Neutrophil (primary cell): ENCODE measurements around the gene PLCB4.

Source experiments
- H3K27ac ChIP-seq: fragments of 200-600 bp; sonication (generic); 2 replicates; pipeline ENCODE4 v1.5.1; 2016; ENCODE audit warnings: mild to moderate bottlenecking, moderate library complexity
- H3K27me3 ChIP-seq: fragments of 200-600 bp; sonication (generic); 2 replicates; pipeline ENCODE4 v1.6.0; 2016; ENCODE audit warnings: mild to moderate bottlenecking
- H3K36me3 ChIP-seq: fragments of 200-600 bp; sonication (generic); 2 replicates; pipeline ENCODE4 v1.5.1; 2017
- H3K4me1 ChIP-seq, 2 experiments: fragments of 200-600 bp in 1 of 2; sonication (generic) in 1 of 2; 1 replicate in 1 of 2; 2 replicates in 1 of 2; pipeline versions ENCODE4 v1.5.1 to v1.6.1; 2013 to 2016; ENCODE audit warnings: low read depth in 1 of 2, low read length in 1 of 2, mild to moderate bottlenecking in 1 of 2, moderate library complexity in 1 of 2; ENCODE audit not compliant: control insufficient read depth in 1 of 2, insufficient read depth in 1 of 2
- H3K4me3 ChIP-seq, 2 experiments: fragments of 200-600 bp in 1 of 2; sonication (generic) in 1 of 2; 1 replicate in 1 of 2; 2 replicates in 1 of 2; pipeline ENCODE4 v1.5.1; 2013 to 2016; ENCODE audit warnings: low read depth in 1 of 2, low read length in 1 of 2, mild to moderate bottlenecking in 1 of 2, moderate library complexity in 1 of 2
- H3K9me3 ChIP-seq: fragments of 200-600 bp; sonication (generic); 2 replicates; pipeline ENCODE4 v1.5.1; 2016
- CTCF ChIP-seq: fragments of 200-600 bp; sonication (generic); IDR thresholded peaks from 2 replicates; pipeline ENCODE4 v1.5.1; 2016; ENCODE audit warnings: antibody characterized with exemption

PLCB4 gene

DNA sequence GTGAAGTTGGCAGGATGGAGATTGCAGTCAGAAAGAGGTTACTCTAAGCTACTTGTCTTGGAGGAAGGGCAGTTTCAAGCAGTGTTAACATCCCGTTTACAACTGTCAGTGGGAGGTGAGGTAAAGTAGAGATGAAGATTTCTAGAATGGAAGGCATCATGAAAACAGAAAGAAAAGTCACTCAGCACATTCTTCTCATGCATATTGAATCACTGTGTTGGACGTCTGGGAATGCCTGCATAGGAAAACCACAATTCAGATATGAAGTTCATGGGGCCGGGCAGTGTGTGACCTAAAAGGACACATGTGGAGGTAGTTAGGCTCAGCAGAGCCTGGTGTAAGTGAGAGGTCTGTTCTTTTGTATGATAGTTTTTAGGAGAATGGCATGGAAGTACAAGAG is 372.0 kb downstream of the PLCB4 start:
- no peak overlapping the region for H3K27ac ChIP-seq
- H3K4me1 ChIP-seq: no peaks in the 10 kb centered on the region
- H3K9me3 ChIP-seq: no peaks in the 10 kb centered on the region
- H3K4me3 ChIP-seq: no peak overlapping the region
- no peaks in the 10 kb centered on the region for H3K36me3 ChIP-seq
- TF ChIP-seq CTCF: no peak
- H3K27me3 ChIP-seq: no peaks in the 10 kb centered on the region

GRCh38 chr20:9441948-9442347 is 373.1 kb downstream of the PLCB4 start:
- no peaks in the 10 kb centered on the region for H3K36me3 ChIP-seq
- TF ChIP-seq CTCF: no peak
- H3K4me1 ChIP-seq: no peaks in the 10 kb centered on the region

GRCh38 chr20:9442858-9443257 is 374.0 kb downstream of the PLCB4 start:
- no peak overlapping the region for H3K4me3 ChIP-seq
- no peaks in the 10 kb centered on the region for H3K4me1 ChIP-seq
- TF ChIP-seq CTCF: no peak
- no peaks in the 10 kb centered on the region for H3K27me3 ChIP-seq
- H3K9me3 ChIP-seq: no peaks in the 10 kb centered on the region
- no peaks in the 10 kb centered on the region for H3K36me3 ChIP-seq
- H3K27ac ChIP-seq: no peak overlapping the region

More at GRCh38 chr20:9441948-9442347, 373.1 kb downstream of the PLCB4 start:
- H3K4me3 ChIP-seq: no peak overlapping the region
- no peaks in the 10 kb centered on the region for H3K27me3 ChIP-seq
- H3K9me3 ChIP-seq: no peaks in the 10 kb centered on the region
- H3K27ac ChIP-seq: no peak overlapping the region

GRCh38 chr20:9444921-9445320 is 376.0 kb downstream of the PLCB4 start:
- no peaks in the 10 kb centered on the region for H3K9me3 ChIP-seq
- no peaks in the 10 kb centered on the region for H3K27me3 ChIP-seq
- no peak overlapping the region for H3K27ac ChIP-seq
- H3K36me3 ChIP-seq: no peaks in the 10 kb centered on the region
- no peak for TF ChIP-seq CTCF
- H3K4me3 ChIP-seq: no peak overlapping the region
- no peaks in the 10 kb centered on the region for H3K4me1 ChIP-seq

DNA sequence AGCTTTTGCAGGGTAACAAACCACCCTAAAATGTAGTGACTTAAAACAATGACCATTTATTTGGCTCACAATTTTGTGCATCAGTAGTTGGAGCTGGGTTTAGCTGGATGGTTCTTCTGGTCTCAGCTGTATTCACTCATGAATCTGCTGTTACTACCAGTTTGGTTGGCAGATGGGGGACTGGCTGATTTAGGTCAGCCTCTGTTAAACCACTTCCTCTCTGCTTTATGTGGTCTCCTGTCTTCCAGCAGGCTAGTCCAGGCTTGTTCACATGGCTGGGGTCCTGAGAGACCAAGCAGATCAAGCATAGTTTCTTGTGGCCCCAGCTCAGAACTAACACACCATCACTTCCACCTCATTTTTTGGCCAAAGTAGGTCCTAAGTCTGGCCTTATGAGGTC is 378.3 kb downstream of the PLCB4 start:
- H3K4me1 ChIP-seq: no peaks in the 10 kb centered on the region
- no peaks in the 10 kb centered on the region for H3K9me3 ChIP-seq
- TF ChIP-seq CTCF: no peak
- no peaks in the 10 kb centered on the region for H3K36me3 ChIP-seq
- no peak overlapping the region for H3K4me3 ChIP-seq
- no peak overlapping the region for H3K27ac ChIP-seq
- H3K27me3 ChIP-seq: no peaks in the 10 kb centered on the region

GRCh38 chr20:9453201-9453600 is 384.3 kb downstream of the PLCB4 start:
- no peaks in the 10 kb centered on the region for H3K27me3 ChIP-seq
- H3K9me3 ChIP-seq: no peaks in the 10 kb centered on the region

More at GRCh38 chr20:9453201-9453600, 384.3 kb downstream of the PLCB4 start:
- H3K36me3 ChIP-seq: no peaks in the 10 kb centered on the region
- TF ChIP-seq CTCF: no peak
- H3K27ac ChIP-seq: no peak overlapping the region
- H3K4me3 ChIP-seq: no peak overlapping the region
- no peaks in the 10 kb centered on the region for H3K4me1 ChIP-seq
